GM19328 (cell line): Measurements from ENCODE around the gene TCF23.

Experiments
- ATAC-seq: cut with Tn5 transposase; IDR thresholded peaks from one replicate; pipeline ENCODE4 v1.9.1; 2021; ENCODE audit warnings: mild to moderate bottlenecking, moderate library complexity; ENCODE audit not compliant: unreplicated experiment

Gene TCF23

GRCh38 chr2:27127883-27128667, 20.7 kb upstream of the TCF23 start:
- no peak for ATAC-seq

DNA sequence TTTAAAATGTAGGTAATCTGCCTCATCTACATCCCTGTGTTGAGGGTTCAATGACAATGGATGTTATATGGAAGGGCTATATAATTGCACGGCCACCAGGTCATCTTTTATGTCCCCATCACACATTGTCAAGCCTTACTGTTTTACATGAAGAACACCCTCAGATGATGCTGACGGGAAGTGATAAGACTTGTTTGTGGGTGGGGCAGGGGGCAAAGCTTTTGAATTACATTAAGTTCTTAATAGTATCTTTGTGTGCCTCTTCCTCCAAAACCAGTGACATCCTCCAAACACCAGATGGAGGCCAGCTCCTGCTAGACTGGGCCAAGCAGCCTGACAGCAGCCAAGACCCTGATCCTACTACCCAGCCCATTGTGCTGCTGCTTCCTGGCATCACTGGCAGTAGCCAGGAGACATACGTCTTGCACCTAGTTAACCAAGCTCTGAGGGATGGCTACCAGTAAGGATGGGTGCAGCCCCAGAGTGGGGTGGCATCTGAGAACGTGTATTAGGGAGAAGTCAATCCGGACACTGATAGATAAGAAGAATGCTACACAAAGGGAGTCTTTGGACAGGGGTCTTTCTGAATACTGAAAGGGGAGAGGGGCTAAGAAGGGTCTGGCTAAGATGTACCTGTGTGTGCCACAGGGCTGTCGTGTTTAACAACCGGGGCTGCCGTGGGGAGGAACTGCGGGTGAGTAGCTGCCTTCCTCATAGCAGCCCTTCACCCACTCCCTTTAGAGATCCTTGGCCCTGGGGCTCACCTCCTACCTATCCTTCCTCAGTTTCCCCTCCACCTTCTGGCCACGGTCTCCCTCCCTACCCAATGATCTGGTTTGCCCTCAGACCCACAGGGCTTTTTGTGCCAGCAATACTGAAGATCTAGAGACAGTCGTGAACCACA, 19.9 kb upstream of the TCF23 start:
- no peak for ATAC-seq

- ATAC-seq = no peak
Measured at GRCh38 chr2:27130396-27130795, 18.4 kb upstream of the TCF23 start.

DNA sequence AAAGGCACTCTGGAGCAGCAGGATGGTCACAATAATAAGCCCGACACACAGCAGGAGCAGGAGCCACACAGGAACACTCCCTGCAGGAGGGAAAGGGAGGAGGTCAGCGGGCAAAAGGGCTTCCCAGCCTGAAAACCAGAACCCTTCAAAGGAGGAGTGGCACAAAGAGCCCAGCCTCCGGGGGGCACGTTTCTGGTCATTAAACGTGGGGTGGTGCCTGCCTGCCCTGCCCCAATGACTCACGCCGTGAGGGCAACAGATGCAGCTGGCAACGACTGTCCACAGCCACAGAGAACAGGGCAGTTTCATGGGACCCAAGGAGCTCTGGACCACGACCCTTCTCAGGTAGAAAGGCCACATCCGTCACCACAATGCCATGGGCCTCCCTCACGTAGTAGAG, 17.4 kb upstream of the TCF23 start:
- no peak for ATAC-seq

GRCh38 chr2:27133195-27133875, 15.5 kb upstream of the TCF23 start:
- no peak for ATAC-seq

DNA sequence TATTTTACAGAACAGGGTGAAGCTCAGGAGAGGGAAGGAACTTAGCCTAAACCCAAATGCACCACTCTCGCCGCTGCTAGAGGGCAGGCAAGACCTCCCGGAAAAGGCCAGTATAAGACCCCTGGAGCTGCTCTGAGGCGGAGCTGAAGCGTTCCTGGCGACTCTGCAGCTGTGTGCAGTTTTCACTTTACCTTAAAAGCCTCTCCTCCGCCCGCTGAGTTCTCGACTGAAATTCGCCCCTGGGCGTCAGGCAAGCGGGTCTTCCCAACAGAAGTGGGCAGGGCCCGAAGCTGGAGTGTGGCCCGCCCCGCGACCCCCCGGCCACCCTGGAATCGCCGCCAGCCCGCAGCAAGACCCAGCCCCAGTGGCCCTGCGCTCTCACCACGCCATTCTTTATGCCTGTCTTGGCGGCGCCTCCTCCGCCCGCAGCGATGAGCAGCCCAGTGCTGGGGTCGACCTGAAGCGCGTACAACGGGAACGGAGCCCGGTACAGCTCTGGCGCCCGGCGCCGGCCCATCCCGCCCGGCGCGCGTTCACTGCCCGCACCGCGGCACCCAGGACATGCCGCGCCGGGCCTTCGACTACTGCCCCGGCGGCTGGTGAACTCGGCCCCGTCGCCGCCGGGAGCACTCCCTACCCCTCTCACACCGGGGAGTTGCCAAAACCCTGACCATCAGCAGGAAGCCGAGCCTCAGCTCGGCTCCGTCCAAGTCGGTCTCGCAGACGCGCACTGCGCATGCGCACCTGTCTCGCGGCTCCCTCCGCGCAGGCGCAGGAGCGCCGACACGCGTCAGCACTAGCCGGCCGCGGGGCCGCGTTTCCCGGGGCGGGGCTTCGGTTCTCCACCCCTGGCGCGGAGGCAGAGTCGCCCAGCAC, 14.7 kb upstream of the TCF23 start, which contains the start of gene PREB:
Gene PREB (minus strand): TSS at position 732 of the 876 bp plus-strand sequence. CDS start 215 bp downstream, at position 517.
- peak; percentile 87 for ATAC-seq

- ATAC-seq = no peak
Measured at GRCh38 chr2:27134781-27135477, 13.9 kb upstream of the TCF23 start.

- ATAC-seq = no peak
Measured at GRCh38 chr2:27135478-27135955, 13.3 kb upstream of the TCF23 start.

DNA sequence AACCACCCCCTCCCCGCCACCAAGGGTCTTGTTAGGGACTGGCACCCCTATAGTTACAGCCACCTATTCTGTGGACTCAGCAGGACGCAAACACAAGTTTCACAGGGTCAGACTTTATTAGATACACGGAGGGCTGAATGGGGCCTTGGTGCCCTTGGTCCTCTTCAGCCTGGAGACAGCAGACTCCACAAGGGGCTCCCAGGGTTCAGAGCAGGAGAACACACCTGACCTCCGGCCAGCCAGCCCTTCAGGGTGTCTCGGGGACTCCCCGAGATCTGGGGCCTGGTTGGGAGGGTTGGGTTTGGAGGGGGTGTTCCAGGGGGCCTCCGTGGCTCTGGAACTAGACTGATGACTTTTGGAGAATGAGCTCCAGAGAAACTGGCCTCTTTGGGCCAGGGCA, 12.1 kb upstream of the TCF23 start:
- no peak for ATAC-seq

DNA sequence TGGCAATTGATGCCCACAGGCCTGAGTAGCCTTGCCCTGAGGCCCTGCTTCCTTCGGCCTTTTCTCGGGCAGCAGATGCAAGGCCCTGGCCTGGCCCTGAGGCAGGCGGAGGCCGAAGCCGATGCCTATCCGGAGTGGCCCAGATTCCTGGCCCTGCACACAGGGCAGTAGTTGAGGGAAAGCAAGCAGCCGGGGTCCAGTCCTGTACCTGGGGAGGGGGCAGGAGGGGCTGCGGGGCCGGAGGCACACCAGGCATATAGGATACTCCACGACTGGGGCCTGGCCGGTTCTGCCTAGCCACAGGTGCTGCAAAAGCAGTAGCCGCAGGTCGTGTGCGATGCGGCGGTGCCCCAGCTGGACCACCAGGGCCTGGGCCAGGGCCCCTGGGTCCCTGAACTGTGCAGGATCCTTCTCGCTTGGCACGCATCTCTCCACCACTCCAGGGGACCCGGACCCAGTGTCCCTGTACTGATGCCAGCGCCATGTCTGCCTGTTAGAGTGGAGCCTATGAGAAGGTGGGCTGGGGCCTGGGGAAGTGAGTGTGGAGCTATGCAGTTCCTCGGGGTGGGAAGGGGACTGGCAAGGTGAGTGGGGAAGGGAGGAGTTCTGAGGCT, 11.4 kb upstream of the TCF23 start:
- no peak for ATAC-seq

DNA sequence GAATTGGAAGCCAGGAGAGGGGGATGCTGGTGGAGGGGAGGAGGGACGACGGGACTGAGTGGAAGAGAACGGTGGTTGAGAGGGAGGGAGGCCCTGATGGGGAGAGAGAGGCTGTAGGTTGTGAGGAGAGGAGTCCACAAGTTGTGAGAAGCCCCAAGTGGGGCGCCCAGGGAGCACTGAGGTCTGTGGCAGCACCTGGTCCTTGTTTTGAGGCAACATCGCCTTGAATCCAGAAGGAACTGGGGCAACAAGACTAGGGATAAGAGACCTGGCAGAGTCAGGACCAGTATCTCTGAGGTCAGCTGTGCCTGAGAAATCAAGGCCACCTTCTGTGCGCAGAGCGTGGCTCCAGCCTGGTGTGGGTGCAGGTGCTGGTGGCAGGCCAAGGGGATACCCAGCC, 10.7 kb upstream of the TCF23 start:
- no peak for ATAC-seq

GRCh38 chr2:27139310-27139709, 9.5 kb upstream of the TCF23 start, which contains the start of gene PRR30:
Gene PRR30, minus strand, starts transcription at chr2:27139410. Its CDS starts 1,081 bp downstream, at chr2:27138329.
- ATAC-seq = no peak

GRCh38 chr2:27143285-27143684, 5.5 kb upstream of the TCF23 start:
- no peak for ATAC-seq

DNA sequence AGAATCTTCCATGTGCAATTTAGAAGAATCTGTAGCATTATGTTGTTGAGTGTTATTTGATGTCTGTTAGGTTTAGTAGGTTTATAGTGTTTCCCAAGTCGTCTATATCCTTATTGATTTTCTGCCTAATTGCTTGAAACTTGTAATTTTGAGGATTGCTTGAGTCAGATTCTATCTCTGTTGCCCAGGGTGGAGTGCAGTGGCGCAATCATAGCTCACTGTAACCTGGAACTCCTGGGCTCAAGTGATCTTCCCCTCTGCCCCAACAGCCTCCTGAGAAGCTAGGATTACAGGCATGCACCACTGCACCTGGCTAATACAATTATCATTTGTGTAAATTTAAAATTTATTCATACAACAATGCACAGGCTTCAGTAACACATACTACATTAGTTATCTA, 3.1 kb upstream of the TCF23 start:
- ATAC-seq = no peak

DNA sequence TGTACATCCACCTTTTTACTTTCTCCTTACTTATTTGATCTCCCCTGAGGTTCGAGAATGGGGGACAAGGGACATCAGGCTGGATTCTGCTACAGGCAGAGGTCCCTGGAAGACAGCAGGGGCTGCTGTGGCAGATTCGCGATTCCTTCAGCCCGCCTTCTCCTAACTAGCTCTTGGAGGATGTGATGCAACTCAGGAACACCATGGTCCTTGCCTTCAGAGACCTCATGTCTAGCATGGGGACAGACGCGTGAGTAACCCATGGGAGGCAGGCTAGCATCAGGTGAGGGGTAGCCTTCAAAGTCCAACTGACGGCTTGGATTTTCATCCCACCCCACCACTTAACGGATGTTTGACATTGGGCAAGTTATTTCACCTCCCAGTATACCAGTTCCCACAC, 869 bp upstream of the TCF23 start:
- ATAC-seq = no peak

GRCh38 chr2:27149570-27150405, 984 bp downstream of the TCF23 start:
- ATAC-seq = no peak

GRCh38 chr2:27150639-27151230, 1.9 kb downstream of the TCF23 start:
- no peak for ATAC-seq
